EH (cell line): ENCODE data around the gene RFLNA.
A peak's percentile ranks its signal among the peaks of the same experiment; 100 is the strongest.

Experiments
- DNase-seq: peaks from one replicate; pipeline ENCODE4 v3.0.0-alpha.2; 2015; ENCODE audit warnings: low read depth

RFLNA gene, protein sequence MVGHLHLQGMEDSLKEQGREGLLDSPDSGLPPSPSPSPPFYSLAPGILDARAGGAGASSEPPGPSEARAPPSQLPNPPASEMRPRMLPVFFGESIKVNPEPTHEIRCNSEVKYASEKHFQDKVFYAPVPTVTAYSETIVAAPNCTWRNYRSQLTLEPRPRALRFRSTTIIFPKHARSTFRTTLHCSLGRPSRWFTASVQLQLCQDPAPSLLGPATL

DNA sequence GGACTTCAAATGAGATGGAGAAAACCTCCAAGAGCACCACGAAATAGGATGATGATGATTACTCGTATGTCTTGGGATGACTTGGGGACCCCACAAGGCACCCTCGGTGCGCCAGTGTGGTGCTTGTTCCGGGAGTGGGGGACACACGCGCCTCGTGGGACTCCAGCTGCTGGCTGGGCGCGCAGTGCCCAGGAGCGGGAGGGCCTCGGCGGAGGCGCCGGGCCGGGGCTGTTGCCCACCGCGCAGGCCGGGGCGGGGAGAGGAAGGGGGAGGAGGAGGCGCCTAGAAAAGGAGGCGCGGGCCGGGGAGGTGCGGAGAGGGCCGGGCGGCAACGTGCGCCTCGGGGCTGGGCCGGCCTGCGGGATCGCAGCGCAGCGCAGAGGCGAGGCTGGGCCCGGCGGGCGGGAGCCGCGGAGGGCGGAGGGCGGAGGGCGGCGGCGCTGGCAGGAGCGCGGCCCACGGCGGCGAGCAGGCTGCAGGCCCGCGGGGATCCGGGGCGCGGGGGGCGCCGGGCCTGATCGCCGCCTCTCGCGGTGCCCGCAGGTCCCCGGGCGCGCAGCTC lies at the start of gene RFLNA:
TSS of gene RFLNA (plus strand) at position 314 of the 562 bp plus-strand sequence. CDS start 337 bp downstream, outside the sequence.
- DNase-seq, result no peak

- no peak for DNase-seq
Measured at GRCh38 chr12:124247331-124247730, 47.6 kb upstream of the RFLNA start.

DNA sequence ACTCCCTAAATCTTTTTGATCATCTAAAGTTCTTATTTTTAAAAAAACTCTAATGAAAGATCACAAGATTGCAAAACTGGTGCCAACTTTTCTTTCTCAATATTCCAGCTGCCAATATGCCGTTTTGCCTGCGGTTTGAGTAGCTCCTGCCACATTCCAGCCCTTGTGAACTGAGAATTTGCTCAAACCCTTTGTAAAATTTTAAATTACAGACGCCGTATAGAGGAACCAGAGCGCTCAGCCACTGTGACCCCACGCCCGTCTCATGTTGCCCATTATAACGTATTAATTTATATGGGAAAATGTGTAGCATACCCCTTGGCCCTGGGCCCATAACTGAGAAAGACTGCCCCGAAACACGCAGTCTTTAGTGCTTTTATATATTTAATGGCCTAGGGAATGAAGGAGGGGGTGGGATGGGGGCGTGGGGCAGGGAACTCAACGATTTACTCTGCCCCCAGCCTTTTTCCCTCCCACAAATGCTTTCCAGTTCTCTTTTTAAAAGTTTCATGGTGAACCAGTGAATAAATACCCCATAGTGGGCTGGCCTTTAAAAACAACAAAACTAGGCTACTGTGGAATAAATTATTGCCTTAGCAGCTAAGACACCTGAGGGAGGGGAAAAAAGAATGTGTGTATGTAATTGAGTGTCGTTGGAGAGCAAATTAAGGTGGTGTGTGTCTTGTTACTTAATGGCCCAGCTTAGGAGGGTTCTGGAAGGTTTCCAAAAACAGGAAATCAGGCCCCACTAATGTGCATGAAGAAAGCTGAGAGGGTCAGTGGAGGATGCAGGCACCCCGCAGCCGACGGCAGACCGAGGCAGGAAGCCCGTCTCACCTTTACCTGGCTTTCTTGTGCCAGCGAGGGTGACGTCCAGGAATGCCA lies 45.7 kb upstream of the RFLNA start:
- DNase-seq, result no peak

- no peak for DNase-seq
Measured at GRCh38 chr12:124251186-124251585, 43.7 kb upstream of the RFLNA start.

GRCh38 chr12:124252964-124253363 lies 41.9 kb upstream of the RFLNA start:
- no peak for DNase-seq

DNA sequence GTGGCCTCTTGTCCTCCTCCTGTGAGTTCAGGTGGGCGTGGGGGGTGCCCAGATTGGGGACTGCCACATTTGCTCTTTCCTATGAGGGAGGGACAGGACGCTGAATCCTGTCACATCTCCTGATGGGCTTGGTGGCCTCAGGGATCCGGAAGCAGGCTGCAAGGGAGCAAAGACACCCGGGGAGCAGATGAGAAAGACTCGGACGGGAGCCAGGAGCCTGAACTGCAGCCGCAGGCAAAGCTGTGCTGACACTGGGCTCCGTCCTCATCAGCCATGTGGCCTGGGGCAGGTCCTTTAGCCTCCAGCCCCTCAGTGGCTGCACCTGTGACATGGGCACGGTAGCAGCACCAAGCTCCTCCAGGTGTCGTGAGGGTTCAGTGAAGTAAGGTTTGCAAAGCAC lies 40.8 kb upstream of the RFLNA start:
- DNase-seq, result no peak

GRCh38 chr12:124259154-124260066 lies 35.5 kb upstream of the RFLNA start:
- peak; percentile 23 for DNase-seq

GRCh38 chr12:124261885-124262284 lies 33.0 kb upstream of the RFLNA start:
- DNase-seq, result no peak

DNA sequence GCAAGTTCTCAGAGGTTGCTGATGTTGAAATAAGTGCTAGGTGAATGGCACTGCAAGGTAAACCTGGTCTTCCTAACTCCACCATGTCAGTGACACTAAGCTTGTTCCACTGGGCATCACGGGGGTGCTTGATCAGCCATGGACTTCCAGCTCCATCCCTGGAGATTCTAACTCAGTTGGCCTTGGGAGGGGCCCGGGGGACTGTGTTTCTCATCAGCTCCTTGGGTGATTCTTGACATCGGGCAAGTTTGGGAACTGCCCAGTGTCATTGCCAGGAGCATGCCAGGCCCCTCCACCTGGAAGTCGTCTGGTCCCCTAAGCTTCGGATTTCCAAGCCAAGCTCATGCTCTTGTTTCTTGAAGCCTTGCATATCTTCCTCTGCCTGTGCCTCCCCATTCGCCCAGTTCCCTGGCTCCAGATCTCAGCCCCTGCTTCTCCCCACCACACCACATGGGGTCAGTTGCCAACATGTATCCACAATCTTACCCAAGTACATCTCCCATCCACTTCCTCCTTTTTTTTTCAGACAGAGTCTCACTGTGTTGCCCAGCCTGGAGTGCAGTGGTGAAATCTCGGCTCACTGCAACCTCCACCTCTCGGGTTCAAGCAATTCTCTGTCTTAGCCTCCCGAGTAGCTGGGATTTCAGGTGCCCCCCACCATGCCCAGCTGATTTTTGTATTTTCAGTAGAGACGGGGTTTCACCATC lies 30.7 kb upstream of the RFLNA start:
- no peak for DNase-seq

DNA sequence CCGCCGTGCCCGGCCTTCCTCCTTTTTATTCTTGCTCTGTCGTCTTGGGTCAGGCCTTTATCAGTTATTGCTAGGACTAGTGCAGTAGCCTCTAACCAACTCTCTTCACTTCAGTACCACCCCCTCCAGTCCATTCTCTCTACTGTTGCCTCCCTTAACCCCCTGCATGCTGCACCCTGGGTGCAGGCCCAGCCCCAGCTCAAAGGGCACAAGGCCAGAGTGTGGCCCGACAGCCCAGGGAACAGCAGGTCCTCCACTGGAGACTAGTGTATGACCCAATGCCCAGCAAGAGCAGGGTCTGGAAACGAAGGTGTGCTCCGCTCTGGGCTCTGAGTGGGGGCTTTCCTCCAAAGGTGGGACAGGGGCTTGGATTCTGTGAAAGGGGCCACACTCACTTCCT lies 30.0 kb upstream of the RFLNA start:
- DNase-seq, result no peak

DNA sequence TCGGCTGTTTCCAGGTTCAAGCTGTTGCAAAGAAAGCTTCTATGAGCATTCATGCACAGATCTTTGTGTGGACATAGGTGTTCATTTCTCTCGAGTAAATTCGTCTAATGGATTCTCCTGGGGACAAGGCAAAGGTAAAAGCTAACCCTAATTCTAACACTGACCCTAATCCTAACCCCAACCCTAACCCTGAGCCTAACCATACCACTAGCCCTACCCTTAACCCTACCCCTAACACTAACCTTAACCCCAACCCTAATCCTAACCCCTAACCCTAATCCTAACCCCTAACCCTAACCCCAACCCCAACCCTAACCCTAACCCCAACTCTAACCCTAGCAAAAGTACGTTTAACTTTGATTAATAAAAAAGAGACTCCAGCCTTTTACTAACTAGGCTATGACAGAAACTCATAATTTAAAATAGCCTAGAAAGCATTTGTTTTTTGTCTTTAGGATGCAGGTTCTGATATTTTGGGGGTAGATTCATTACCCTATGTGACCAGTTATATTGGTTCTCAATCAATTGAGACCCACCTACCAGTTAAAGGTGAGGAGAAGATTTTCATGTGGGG lies 27.6 kb upstream of the RFLNA start:
- DNase-seq, result no peak

DNA sequence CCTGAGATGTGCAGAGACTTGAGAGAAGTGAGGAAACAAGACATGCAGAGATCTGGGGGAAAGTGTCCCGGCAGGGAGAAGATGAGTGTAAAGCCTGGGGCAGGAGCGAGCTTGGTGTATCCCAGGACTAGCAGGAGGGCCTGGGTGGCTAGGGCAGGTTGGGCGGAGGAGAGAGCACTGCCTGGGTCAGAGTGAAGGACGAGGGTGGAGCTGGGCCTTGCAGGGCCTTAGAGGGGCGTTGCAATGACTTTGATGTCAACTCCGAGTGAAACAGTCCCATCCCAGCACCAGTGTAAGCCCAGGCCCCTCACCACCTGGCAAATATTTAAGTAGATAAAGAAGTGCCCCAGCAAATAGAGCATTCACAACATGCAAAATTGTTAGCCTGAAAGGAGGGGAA lies 24.2 kb upstream of the RFLNA start:
- no peak for DNase-seq

- DNase-seq, result peak; percentile 64
Measured at GRCh38 chr12:124273630-124274029, 21.3 kb upstream of the RFLNA start.

DNA sequence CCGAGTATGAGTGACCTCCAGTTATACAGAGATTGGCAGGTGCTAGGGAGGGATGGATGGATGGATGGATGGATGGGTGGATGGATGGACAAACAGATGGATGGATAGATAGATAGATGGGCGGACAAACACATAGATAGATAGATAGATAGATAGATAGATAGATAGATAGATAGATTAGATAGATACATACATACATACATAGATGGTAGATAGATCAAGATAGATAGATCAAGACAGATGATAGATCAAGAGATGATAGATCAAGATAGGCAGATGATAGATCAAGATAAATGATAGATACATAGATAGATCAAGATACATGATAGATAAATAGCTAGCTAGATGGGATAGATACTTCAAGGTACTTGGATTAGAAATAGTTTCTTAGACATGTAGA lies 18.6 kb upstream of the RFLNA start:
- DNase-seq, result no peak

GRCh38 chr12:124277394-124278241 lies 17.3 kb upstream of the RFLNA start:
- DNase-seq, result no peak

DNA sequence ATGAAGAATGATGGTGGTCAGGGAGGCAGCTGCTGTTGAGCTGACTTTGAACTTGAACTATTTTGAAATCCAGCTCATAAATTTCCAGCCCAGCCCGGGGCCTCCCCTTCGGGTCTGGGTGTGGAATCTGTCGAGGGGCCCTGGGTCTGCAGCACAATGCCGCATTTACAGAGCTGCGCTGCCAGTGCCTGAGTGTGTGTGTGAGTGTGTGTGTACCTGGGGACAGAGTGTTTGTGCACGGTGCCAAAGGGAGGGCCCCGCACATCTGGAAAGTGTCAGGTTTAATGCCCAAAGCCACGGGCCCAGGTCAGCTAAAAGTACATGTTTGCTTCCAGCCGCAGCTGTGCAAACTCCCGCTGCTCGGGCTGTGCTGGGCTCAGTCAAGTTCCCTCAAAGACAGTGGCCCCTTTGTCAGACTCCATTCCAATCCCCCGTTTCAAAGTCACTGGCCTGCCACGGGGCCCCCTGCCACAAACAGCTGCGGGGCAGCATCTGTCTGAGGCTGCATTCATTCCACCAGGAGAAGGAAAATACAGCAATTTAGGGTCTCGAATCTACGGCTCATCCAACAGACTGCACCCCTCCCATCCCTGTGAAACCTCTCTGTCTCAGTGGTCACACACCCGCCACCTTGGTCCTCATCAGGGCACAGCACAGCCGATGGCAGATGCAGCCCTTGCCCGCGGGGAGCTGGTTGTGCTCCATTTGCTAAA lies 16.3 kb upstream of the RFLNA start:
- DNase-seq, result no peak

DNA sequence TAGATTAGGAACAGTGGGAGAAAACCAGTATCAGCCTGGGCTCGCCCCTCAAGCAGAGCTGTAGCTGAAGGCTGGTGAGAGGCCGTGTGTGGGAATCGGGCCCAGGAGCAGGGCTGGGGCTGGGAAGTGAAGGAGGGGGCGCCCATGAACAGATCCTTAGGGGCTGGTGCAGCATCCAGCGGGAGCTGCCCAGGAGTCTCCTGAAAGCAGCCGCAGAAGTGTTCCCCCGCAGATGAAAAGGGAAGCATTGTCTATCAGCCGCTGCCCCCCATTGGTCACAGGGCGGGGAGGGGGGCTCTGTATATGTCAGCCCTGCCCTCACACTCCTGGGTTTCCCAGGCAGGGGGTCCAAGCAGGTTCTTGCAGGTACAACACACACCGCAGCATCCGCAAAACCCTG lies 15.6 kb upstream of the RFLNA start:
- no peak for DNase-seq

DNA sequence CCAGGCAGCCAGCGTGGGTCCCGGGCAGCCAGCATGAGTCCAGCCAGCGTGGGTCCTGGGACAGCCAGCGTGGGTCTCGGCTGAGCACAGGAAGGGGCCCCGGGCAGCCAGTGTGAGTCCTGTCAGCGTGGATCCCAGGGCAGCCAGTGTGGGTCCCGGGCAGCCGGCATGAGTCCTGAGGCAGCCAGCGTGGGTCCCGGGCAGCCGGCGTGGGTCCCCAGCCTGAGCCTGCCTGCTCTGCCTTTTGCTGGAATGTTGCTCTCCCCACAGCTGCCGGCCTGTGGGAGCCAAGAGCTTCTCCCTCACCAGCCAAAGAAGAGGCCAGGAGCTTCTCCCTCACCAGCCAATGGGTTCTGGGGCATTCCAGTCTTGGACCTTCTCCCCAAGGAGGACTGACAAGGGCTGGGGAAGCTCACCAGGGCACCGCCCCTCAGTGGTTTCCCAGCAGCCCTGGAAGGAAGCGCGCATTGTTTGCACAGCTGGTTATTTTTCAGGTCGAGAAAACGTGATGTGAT lies 15.0 kb upstream of the RFLNA start:
- no peak for DNase-seq

DNA sequence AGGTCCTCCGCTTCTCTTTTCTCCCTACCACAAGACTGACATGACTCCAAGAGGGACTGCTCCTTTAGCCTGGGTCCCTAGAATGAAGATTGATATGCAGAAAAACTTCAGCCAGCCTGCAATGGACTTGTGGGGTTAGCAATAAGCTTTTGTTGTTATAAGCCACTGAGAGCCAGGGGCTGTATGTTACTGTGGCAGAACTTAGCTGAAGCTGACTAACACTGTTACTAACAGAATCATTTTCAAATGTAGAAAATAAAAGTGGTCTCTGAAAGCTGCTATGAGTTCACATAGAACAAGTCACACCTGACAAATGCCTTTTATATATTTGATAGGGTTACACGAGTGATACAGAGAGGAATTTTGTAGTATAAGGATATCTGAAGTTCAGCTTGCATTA lies 13.6 kb upstream of the RFLNA start:
- DNase-seq, result no peak
